Esophagus (tissue), 2 donors: ENCODE data around the gene MEOX1. TPM values are rescaled to one million over a fixed set of nuclear protein-coding genes. Genes with fewer than 3 reads are reported as not detected.

Source experiments
- H3K27ac ChIP-seq, 2 donors: one replicate each; pipeline ENCODE4 v1.5.1; 2013; ENCODE audit warnings: low read depth in 2 of 2, mild to moderate bottlenecking in 2 of 2, inconsistent platforms in 1 of 2, low read length in 1 of 2, moderate library complexity in 1 of 2
- H3K27me3 ChIP-seq, 2 donors: one replicate each; pipeline ENCODE4 v1.6.1; 2013; ENCODE audit warnings: low read length in 2 of 2, control low read depth in 1 of 2, mild to moderate bottlenecking in 1 of 2; ENCODE audit not compliant: insufficient read depth in 2 of 2, control insufficient read depth in 1 of 2
- H3K36me3 ChIP-seq, 2 donors: one replicate each; pipeline ENCODE4 v1.6.1; 2013; ENCODE audit warnings: low read length in 1 of 2; ENCODE audit not compliant: control insufficient read depth in 2 of 2, insufficient read depth in 2 of 2
- H3K4me1 ChIP-seq, 2 donors: one replicate each; pipeline ENCODE4 v1.6.1; 2013; ENCODE audit warnings: low read length in 1 of 2; ENCODE audit not compliant: control insufficient read depth in 2 of 2, insufficient read depth in 2 of 2
- H3K4me3 ChIP-seq, 2 donors: one replicate each; pipeline ENCODE4 v1.5.1; 2013; ENCODE audit warnings: low read length in 2 of 2, mild to moderate bottlenecking in 2 of 2, low read depth in 1 of 2, moderate library complexity in 1 of 2
- H3K9me3 ChIP-seq, 2 donors: one replicate each; pipeline ENCODE4 v1.6.1; 2013; ENCODE audit warnings: mild to moderate bottlenecking in 2 of 2, low read depth in 1 of 2, low read length in 1 of 2, moderate library complexity in 1 of 2; ENCODE audit not compliant: control insufficient read depth in 2 of 2, insufficient read depth in 1 of 2
- WGBS, 2 donors: extraction: QIAGEN DNeasy Blood & Tissue Kit; methylation state at CpG; one replicate each; pipeline ENCODE4 v1.1.7; 2013; 5-methylcytosine and 5-hydroxymethylcytosine counted together
- polyA plus RNA-seq, 2 donors: library from polyadenylated mRNA; stranded (reverse); fragments of 200-250 nt; gene quantifications; one replicate each; pipeline ENCODE4 v1.2.3, GENCODE V29; 2013
- donor health status: healthy with polysubstance abuse.
- donor health status: Bipolar disorder and iron deficiency.

The MEOX1 gene
- polyA plus RNA-seq, 2 donors, result 1.8 to 2.7 TPM

- no peaks in the 10 kb centered on the region for H3K9me3 ChIP-seq
- H3K36me3 ChIP-seq, result no peaks in the 10 kb centered on the region
- no peak overlapping the region for H3K4me3 ChIP-seq
- peaks cover 4% of the 10 kb centered on the region in 2 donors for H3K4me1 ChIP-seq
- WGBS, 2 donors, result 92 to 94% methylated on average over 3 of the region's 3 CpGs
- no peaks in the 10 kb centered on the region for H3K27me3 ChIP-seq
- H3K27ac ChIP-seq, result peak overlapping the region in 1 of 2 donors; percentile 53
These were observed 70.7 kb downstream of the MEOX1 start for GRCh38 chr17:43591001-43591400.

Other genes with a start within 250 kb of the MEOX1 start
- gene DHX8, start 177.9 kb downstream of the MEOX1 start, polyA plus RNA-seq, result 10 to 100 TPM; 18.2 to 21.6 TPM
- 1 to 10 TPM; 4.1 to 7.4 TPM for gene ETV4, start 115.6 kb downstream of the MEOX1 start, polyA plus RNA-seq
- gene SOST, start 96.9 kb upstream of the MEOX1 start, polyA plus RNA-seq, result not detected
- 10 to 100 TPM; 29.4 to 56.8 TPM for gene DUSP3, start 117.1 kb upstream of the MEOX1 start, polyA plus RNA-seq
- gene CFAP97D1, start 118.5 kb upstream of the MEOX1 start, polyA plus RNA-seq, result under 1 TPM in 1 of 2 donors, not detected in 1; 0.01 TPM
- gene MPP3, start 171.2 kb upstream of the MEOX1 start, polyA plus RNA-seq, result 1 to 10 TPM; 5.6 to 9.6 TPM
- gene CD300LG, start 185.3 kb upstream of the MEOX1 start, polyA plus RNA-seq, result under 1 TPM; 0.47 to 0.48 TPM
- gene MPP2, start 245.6 kb upstream of the MEOX1 start, polyA plus RNA-seq, result under 1 TPM; 0.39 to 0.72 TPM